ENCODE measurements around the gene PMFBP1. TPM values are rescaled to one million over a fixed set of nuclear protein-coding genes. Genes with fewer than 3 reads are reported as not detected.

The PMFBP1 gene
- total RNA-seq, 4 donors from 2014 or later: not detected

GRCh38 chr16:72131036-72131435 is 40.9 kb downstream of the PMFBP1 start:
- Histone ChIP-seq H3K36me3 (no peaks in the 10 kb centered on the region), H3K9me3 (no peaks in the 10 kb centered on the region), H3K27ac (no peak overlapping the region), H3K4me3 (no peak overlapping the region), H3K27me3 (no peaks in the 10 kb centered on the region), H3K4me1 (no peaks in the 10 kb centered on the region)
- in situ Hi-C loops (cut with MboI; ENCODE audit: low sequenced_read_pairs in 4 of 4) (no loop called here), intact Hi-C loops (cut with DNase I; ENCODE audit: low total_unique reads) (no loop called here)
- no peak for TF ChIP-seq POLR2A (IDR thresholded peaks at IDR 0.05)
- TF ChIP-seq CTCF (IDR thresholded peaks at IDR 0.05 in 4 of 5, conservative IDR thresholded peaks at IDR 0.05 in 1 of 5): no peak
- ATAC-seq (no peak), DNase-seq (no peak)

GRCh38 chr16:72129976-72130656 is 41.8 kb downstream of the PMFBP1 start:
- in situ Hi-C loops (cut with MboI; ENCODE audit: low sequenced_read_pairs in 4 of 4): no loop called here
- no peaks in the 10 kb centered on the region for H3K4me1 ChIP-seq
- DNase-seq: no peak
- intact Hi-C loops (cut with DNase I; ENCODE audit: low total_unique reads): no loop called here
- H3K27me3 ChIP-seq: no peaks in the 10 kb centered on the region
- no peak overlapping the region for H3K27ac ChIP-seq
- no peaks in the 10 kb centered on the region for H3K9me3 ChIP-seq
- no peak for ATAC-seq
- H3K4me3 ChIP-seq: no peak overlapping the region
- no peak for TF ChIP-seq POLR2A (IDR thresholded peaks at IDR 0.05)
- TF ChIP-seq CTCF (IDR thresholded peaks at IDR 0.05 in 4 of 5, conservative IDR thresholded peaks at IDR 0.05 in 1 of 5): no peak
- H3K36me3 ChIP-seq: no peaks in the 10 kb centered on the region

GRCh38 chr16:72128701-72129100 is 43.3 kb downstream of the PMFBP1 start:
- TF ChIP-seq POLR2A (IDR thresholded peaks at IDR 0.05) (no peak), CTCF (IDR thresholded peaks at IDR 0.05 in 4 of 5, conservative IDR thresholded peaks at IDR 0.05 in 1 of 5) (no peak)
- no peak overlapping the region for H3K4me3 ChIP-seq
- H3K36me3 ChIP-seq: no peaks in the 10 kb centered on the region
- no peaks in the 10 kb centered on the region for H3K27me3 ChIP-seq
- in situ Hi-C loops (cut with MboI; ENCODE audit: low sequenced_read_pairs in 4 of 4) (no loop called here), intact Hi-C loops (cut with DNase I; ENCODE audit: low total_unique reads) (no loop called here)
- H3K4me1 ChIP-seq: no peaks in the 10 kb centered on the region
- no peak overlapping the region for H3K27ac ChIP-seq
- H3K9me3 ChIP-seq: no peaks in the 10 kb centered on the region
- DNase-seq (no peak), ATAC-seq (no peak)

GRCh38 chr16:72126429-72126765 is 45.6 kb downstream of the PMFBP1 start:
- H3K27ac ChIP-seq: no peak overlapping the region
- no peaks in the 10 kb centered on the region for H3K36me3 ChIP-seq
- DNase-seq (no peak), ATAC-seq (no peak)
- intact Hi-C loops (cut with DNase I; ENCODE audit: low total_unique reads) (no loop called here), in situ Hi-C loops (cut with MboI; ENCODE audit: low sequenced_read_pairs in 4 of 4) (no loop called here)
- H3K4me3 ChIP-seq: no peak overlapping the region
- H3K9me3 ChIP-seq: no peaks in the 10 kb centered on the region
- H3K4me1 ChIP-seq: no peaks in the 10 kb centered on the region
- no peaks in the 10 kb centered on the region for H3K27me3 ChIP-seq
- TF ChIP-seq POLR2A (IDR thresholded peaks at IDR 0.05): no peak
- TF ChIP-seq CTCF (IDR thresholded peaks at IDR 0.05 in 4 of 5, conservative IDR thresholded peaks at IDR 0.05 in 1 of 5): no peak
